ENCODE measurements around the gene DECR2.

The DECR2 gene

DNA sequence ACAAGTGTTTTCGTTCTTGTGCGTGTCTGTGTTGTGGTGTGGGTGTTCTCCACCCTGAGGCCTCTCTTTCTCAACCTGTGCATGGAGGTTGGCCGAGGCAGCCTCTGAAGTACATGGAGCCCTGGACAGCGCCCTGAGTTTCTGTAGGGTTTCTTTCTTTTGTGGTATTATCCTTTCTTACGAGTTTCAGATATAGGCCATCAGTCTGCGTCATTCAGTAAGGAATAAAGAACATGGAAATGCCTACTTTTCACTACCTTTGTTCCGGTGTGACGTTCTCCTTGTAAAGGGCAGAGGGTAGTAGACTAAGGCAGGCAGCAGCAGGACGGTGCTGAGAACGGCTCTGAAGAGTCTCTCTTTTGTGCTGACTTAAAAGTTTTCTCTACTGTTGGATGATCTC is 42.3 kb downstream of the DECR2 start:
- no peak for DNase-seq (ENCODE audit: low read depth in 2 of 2)

DNA sequence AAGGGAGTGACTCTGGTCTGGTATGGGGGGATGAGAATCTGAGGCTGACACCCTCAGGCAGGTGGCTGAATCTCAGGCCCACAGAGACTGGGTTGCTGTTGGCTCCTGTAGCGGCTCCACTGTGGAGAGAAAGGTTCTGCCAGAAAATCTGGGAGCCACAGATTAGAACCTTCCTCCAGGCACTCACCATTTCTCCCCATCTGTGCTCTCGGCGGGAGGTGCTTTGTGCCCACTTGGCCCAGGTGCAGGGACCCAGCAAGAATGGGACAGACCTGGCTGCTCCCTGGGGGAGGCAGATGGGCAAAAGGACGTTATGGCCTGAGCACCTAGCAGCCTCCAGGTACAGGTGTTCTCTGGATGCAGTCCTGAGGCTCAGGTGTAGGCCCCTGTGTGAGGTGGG is 43.9 kb downstream of the DECR2 start:
- no peak for DNase-seq (ENCODE audit: low read depth in 2 of 2)

DNA sequence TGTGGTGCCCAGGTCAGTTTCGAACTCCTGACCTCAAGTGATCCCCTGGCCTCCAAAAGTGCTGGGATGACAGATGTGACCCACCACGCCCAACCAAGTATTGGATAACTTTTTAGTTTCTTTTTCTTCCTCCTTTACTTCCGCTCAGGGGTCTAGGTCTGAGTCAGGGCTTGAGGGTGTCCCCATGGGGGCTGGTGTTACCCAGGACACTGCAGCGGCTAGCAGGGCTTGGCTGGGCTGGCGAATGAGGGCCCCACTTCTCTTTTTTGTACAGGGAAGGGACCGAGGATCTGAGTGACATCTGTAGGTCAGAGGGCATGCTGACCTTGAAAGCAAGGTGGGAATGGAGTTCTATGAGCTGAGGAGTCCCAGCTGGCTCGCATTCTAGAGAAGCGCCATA is 48.7 kb downstream of the DECR2 start:
- DNase-seq (ENCODE audit: low read depth in 2 of 2): no peak

DNA sequence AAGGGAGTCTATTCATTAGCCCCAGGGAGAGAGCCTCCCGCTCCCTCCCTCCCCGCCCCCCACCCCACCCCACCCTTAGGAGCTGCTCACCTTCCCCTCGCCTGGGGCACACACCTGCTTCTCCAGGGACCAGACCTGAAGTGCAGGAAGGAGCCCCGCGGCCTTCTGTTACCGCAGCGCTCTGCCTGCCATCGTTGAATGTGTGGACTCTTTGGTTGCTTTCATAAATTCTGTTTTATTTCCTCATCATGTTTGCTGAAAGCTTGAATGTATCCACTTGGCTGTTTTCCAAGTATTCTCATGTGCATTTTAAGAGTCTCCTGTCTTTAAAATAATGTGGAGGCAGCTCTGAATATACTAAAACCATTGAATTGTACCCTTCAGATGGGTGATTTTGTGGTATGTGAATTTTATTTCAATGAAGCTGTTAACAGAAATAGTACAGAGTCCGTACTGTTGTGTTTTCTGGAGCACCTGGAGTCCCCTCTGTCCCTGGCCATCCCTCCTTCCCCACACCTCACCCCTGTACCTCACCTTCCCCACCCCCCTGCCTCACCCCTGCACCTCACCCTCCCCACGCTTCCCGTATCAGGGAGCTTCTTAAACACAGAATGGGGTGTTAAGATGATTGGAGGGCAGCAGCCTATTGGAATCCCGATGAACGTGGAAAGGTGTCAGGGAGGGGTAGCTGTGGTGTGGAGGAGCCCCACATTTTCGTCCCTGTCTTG is 49.3 kb downstream of the DECR2 start:
- DNase-seq (ENCODE audit: low read depth in 2 of 2): no peak

DNA sequence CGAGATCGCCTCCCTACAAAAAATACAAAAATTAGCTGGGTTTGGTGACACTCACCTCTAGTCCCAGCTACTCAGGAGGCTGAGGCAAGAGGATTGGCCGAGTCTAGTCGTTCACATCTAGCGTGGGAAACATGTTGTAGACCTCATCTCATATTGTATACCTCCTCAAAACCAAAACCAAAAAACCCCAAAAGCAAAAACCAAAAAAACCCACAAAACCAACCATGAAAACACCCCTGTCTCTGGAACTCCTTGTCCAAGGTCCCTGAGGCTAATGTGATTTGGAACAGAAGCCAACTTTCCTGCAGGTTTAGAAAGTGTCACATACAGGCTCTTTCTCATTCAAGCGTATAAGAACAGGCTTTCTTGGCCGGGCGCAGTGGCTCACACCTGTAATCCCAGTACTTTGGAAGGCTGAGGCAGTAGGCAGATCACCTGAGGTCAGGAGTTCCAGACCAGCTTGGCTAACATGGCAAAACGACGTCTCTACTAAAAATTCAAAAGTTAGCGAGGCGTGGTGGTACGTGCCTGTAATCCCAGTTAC is 52.8 kb downstream of the DECR2 start:
- no peak for DNase-seq (ENCODE audit: low read depth in 2 of 2)

DNA sequence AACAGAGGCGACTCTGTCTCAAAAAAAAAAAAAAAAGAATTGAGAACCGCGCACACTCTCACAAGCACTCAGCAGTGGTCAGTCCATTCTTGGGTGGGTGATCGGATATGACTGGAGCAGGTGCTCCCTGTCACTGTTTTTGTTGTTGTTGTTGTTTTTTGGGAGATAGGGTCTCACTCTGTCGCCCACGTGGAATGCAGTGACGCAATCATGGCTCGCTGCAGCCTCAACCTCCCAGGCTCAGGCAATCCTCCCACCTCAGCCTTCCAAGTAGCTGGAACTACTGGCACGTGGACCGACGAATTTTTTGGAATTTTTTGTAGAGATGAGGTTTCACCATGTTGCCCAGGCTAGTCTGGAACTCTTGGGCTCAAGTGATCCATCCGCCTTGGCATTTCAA is 53.8 kb downstream of the DECR2 start:
- DNase-seq (ENCODE audit: low read depth in 2 of 2): no peak

DNA sequence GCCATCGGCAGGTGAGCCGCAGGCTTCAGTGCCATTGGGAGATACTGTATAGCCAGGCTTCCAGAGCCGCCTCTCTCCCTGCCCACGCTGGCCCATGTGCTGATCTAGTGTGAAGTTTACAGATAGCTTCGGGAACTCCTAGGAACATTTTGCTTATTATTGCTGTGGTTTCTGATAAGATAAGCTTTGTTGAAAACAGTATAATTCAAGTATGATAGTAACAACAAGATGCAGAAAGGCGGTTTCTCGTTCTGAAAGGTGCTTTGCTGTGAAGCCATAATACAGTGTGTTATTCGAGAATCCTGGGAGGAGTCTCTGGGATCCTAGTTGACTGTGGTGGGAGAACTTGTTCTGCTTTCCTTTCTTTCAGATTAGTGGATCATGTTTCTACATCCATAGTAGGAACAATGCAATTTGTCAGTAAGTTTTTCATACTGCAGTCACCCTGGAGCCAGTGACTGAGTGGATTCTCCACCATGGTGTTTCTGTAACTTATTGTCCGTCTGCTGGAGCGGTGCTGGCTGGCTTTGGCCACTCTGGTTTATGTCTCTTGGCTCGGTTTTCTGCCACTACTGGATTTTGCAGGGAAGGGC is 55.3 kb downstream of the DECR2 start:
- no peak for DNase-seq (ENCODE audit: low read depth in 2 of 2)

DNA sequence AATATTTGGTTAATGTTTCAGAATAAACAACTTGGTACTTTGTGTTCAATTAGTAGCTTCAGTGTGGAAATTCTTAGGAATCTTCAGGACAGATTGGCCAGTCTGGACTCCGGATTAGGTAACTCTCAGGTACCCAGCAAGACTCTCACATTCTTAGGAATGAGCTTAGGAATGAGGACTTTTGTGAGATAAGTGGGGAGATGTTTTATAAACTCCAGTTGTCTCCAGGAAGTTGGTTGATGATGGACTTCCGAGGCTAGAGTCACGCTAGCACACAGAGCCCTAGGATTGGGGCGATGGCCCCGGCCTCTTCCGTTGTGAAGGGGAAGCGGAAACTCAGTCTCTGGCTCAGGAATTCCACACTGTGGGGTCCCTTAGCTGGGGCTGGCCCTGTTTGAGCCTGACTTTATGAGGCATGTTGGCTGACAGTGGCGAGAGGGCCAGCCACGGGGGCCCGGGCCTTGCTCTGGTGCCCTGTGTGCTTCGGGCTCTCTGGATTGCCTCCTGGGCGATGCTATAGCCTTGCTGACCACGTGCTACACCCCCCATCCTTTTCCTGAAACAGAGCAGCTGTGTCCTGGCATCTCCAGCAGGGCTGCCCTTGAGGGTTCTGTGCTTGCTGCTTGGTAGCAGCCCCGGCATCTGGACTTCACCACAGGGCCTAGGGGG is 56.2 kb downstream of the DECR2 start:
- no peak for DNase-seq (ENCODE audit: low read depth in 2 of 2)

DNA sequence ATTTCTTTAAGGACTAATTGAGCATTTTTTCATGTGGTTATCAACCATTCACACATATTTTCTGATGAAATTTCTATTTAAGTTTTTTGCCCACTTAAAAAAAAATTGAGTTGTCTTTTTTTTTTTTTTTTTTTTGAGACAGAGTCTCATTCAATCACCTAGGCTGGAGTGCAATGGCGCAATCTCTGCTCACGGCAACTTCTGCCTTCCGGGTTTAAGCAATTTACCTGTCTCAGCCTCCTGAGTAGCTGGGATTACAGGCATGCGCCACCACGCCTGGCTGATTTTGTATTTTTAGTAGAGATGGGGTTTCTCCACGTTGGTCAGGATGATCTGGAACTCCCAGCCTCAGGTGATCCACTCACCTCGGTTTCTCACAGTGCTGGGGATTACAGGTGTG is 58.1 kb downstream of the DECR2 start:
- DNase-seq (ENCODE audit: low read depth in 2 of 2): no peak

DNA sequence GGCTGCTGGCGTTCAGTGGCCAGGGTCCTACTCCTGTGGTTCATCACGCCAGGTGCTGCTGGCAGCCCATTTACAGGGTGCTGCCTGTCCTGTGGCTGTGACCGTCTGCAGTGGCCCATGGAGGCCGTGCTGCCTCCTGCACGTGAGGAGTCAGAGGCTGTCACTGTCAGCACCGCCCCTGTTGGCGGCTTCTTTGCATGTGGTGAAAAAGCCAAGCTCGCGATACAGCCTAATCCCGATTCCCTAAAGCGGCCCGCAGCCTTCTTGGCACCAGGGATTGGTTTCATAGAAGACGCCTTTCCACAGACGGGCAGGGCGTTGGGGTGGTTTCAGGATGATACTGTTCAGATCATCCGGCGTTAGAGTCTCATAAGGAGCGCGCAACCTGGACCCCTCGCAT is 59.1 kb downstream of the DECR2 start:
- DNase-seq (ENCODE audit: low read depth in 2 of 2): no peak

All from fibroblast of skin of left biceps (primary cell).